ENCODE results near the gene CAPZA2.

CAPZA2 gene

GRCh38 chr7:116862951-116863670, 724 bp downstream of the CAPZA2 start:
- peak in 1 of 2 experiments; percentile 22 for DNase-seq

DNA sequence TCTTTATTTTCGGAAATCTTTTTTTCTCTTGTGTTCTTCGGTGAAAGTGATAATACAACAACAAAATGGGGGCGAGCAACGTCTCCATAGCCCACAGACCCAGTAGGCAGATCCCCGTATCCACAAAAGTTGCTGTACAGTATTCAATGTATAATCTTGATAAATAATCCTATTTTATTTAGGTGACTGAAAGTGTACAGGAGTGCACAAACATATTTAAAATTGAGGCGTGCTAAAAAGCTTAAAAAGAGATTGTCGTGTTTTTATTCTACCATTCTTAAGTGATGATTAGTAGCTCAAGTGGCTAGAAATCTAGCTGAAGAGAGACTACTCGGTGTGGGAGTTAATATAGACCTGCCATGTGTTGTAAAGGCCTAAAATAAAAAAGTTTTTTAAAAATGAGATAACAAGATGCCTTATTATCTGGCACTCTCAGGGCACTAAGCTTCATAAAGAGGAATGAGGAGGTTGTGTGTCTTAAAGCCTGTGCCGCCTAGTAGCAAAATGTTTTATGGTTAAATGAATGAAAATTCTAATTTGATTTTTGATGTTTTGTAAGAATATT, 1.6 kb downstream of the CAPZA2 start:
- DNase-seq = no peak

DNA sequence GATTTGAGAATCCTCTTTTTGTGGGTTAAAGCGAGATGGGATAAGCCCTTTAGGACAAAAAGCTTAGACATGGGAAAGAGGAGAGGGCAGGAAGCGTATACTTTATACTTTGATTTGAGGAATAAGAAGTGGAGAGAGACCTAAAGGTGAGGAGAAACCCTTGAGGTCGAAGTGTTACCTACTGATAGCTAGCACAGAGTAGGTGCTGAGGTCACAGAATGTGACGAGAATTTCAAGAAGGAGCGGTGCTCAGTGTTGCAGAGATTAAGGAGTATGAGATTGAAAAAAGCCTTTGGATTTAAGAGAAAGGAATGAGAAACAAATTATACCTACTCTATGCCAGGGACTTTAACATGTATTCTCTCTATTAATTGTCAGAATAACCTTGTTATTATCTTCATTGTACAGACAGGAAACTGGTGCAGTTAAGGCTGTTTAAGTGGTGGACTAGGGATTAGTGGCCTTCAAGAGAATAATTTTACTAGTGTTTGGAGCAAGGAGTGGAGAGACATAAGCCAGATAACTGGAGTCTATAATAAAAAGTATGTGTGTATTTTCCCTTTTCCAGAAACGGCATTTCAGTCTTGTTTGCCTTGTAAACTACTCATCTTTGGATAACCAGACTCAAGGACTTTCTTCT, 8.8 kb downstream of the CAPZA2 start:
- no peak for DNase-seq

GRCh38 chr7:116872026-116872425, 9.6 kb downstream of the CAPZA2 start:
- DNase-seq = no peak

GRCh38 chr7:116873619-116874018, 11.2 kb downstream of the CAPZA2 start:
- DNase-seq = no peak

GRCh38 chr7:116876664-116877442, 14.5 kb downstream of the CAPZA2 start:
- no peak for DNase-seq

- no peak for DNase-seq
Observed at GRCh38 chr7:116877443-116878217, 15.2 kb downstream of the CAPZA2 start.

DNA sequence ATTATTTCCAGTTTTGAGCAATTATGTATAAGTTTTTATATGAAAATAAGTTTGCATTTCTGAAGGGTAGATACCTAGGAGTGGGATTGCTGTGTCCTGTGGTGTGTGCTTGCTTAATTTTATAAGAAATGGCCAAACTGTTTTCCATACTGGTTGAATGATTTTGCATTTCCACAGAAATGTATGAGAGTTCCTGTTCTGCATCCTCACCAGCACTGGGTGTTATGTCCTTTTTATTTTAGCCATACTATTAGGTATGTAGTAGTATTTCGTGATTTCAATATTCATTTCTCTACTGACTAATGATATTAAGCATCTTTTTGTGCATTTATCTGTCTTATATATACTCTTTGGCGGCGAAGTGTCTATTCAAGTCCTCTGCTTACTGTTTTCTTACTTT, 22.3 kb downstream of the CAPZA2 start:
- no peak for DNase-seq

- DNase-seq = no peak
Observed at GRCh38 chr7:116885724-116886123, 23.3 kb downstream of the CAPZA2 start.

DNA sequence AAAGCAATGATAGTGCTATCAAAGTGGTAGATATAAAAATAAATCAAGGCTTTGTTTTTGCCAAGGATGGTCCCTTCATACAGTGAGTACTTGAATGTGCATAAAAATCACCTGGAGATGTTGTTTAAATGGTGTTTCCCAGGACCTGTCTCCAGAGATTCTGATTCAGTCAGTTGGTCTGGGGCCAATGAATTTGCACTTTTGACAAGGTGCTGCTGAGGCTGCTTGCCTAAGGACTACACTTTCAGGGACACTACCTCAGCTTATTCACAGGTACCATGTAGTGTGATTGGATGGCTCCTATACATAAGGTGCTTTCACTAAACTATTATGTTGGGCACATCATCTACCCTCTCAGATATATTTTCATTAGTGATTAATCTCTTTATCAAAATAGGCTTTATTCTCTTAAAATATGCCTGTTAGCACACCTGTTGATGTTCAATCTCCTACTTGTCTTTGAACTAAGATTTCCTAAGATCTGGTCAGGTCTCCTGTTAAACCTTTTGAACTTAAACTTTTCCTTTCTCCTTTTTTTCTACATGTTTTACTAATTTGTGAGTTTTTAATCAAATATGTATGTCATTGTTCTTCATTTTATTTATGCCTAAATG, 24.3 kb downstream of the CAPZA2 start:
- no peak for DNase-seq

DNA sequence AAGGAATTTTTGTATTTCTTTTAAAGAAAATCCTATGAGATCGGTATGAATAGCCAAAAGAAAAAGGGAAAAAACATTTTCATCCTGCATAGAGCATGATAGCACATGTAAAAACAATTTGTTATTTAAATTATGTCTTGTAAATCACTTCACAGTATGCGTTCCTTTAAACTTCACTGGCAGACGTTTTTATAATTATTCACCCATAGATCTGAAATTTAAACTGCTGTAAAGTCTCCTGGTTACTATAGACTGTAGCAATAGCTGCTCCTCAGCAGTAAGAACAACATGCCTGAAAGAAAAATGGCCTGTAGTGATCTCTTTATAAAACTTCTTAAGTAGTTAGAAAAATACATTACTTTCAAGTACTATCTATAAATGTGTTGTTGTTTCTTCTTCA, 26.5 kb downstream of the CAPZA2 start:
- DNase-seq = no peak

- no peak for DNase-seq
Observed at GRCh38 chr7:116895849-116896248, 33.5 kb downstream of the CAPZA2 start.

DNA sequence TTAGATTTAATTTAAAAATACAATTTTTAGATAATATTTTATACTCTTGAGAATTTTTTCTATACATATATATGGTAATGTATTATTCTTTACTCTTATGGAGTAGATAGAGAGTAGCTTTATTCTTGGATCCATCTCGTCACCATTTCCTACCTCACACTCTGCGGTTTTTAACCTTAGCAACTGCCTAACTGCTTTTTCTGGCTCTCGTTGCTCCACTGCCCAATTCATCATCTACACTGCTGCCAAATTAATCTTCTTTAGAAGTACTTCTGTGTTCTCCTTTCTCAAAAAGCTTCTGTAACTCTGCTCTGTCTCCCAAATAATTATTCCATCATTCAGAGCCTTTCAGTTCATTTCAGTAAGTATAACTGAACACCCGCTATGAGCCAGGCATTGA, 35.3 kb downstream of the CAPZA2 start:
- no peak for DNase-seq

DNA sequence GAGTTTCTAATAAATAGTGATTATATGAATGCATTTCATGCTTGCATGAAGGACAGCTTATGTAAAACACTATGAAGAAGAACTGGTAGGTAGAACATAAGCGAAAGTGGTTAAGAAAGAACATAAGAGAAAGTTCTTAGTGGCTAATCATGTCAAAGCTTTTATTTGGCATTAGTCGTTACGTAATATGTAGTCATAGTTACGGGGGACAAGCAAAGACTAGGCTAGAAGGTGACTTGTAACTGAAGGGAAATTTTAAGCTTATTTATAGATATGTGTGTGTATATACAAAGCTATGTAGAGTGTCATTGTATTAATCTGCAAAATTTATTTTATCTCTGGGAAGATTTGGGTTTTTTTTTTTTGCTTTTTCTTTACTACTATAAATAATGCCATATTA, 36.9 kb downstream of the CAPZA2 start:
- DNase-seq = no peak

DNA sequence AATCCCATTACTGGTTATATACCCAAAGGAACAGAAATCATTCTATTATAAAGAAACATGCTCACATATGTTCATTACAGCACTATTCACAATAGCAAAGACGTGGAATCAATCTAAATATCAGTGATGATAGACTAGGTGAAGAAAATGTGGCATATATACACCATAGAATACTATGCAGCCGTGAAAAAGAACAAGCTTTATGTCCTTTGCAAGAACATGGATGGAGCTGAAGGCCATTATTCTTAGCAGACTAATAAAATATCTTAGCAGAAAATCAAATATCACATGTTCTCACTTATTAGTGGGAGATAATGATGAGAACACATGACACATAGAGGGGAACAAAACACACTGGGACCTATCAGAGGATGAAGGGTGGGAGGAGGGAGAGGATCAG, 38.8 kb downstream of the CAPZA2 start:
- no peak for DNase-seq

GRCh38 chr7:116902867-116903266, 40.5 kb downstream of the CAPZA2 start:
- DNase-seq = no peak

DNA sequence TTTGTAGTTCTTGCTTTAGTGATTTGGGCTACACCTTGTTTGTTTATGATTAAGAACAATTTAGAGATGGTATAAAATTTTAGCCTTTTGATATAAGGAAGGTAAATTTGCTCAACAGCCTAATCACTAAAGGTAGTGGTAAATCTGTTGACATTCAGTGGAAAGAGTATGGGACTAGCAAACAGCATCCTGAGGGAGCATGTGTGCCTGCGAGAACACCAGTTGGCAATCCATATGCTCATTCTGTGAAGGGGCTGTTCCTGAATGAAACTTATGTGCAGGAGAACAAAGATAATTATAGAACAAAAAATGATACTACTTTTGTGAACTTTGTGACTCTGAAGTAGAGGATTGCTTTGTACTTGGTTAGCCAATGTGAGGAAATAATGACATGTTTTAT, 44.0 kb downstream of the CAPZA2 start:
- no peak for DNase-seq

DNA sequence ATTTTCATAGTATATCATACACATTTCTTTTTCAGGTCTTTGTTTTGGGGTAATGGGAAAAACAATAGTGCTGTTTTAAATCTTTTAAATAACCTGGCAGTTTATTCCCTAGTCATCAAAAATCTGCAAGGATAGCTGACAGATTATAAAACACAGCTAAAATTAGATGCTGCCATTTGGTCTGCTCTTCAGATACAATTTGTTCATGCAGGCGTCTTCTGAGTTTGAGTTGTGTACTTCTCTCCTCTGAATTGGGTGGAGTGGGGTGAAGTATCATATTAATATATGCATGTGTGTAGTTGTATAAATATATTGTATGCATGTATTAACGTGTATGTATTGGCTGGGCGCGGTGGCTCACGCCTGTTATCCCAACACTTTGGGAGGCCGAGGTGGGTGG, 48.0 kb downstream of the CAPZA2 start:
- DNase-seq = no peak

GRCh38 chr7:116911801-116912200, 49.4 kb downstream of the CAPZA2 start:
- DNase-seq = no peak

- DNase-seq = no peak
Observed at GRCh38 chr7:116912269-116912909, 50.0 kb downstream of the CAPZA2 start.

DNA sequence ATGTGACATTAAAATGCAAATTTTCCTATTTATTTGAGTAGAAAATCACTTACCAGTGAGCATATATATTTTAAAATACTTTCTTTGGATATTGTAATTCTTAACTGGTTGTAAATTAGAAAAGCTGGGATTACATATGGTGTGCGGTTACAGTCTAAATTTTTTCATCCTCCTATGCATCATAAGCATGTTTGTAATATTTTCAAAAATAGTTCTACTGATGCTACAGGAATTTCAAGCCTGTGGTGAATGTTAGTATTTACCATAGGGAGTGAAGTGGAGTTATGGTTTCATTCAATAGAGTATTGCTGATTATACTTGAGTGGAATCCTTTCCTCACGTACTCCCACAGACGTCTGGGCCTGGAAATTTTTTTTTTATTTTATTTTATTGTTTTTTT, 56.3 kb downstream of the CAPZA2 start:
- no peak for DNase-seq

DNA sequence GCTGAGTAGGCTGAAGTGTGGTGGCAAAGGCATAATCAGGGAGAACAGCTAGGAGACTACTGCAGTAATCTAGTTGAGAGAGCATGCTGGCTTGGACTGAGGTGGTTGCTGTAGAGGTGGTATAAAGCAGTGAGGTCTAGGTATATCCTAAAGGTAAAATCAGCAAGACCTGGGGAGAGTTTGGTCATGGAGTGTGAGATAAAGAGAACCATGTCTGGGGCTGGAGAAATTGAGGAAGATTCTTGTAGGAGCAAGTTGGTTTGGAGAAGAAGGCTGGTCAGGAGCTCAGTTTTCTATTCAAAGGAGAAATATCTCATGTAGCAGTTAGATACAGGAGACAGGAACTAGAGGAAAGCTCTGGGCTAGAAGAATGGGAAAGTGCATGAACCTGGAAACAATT, 58.0 kb downstream of the CAPZA2 start:
- no peak for DNase-seq
